Fibroblast of lung (primary cell): Measurements from ENCODE around the gene STIM1. TPM values are rescaled to one million over a fixed set of nuclear protein-coding genes. Genes with fewer than 3 reads are reported as not detected.

Experiments used
- DNase-seq, 2 donors: peaks; one replicate each; pipeline versions ENCODE4 v3.0.0 to v3.0.0-alpha.2; 2010; ENCODE audit warnings: low read depth in 2 of 2
- H2AFZ ChIP-seq: 2 replicates; pipeline ENCODE4 v1.5.1; 2012; ENCODE audit warnings: low read length, control low read depth, inconsistent platforms
- H3K27ac ChIP-seq: 2 replicates; pipeline ENCODE4 v1.5.1; 2011; ENCODE audit warnings: low read length, control low read depth; ENCODE audit not compliant: insufficient read depth
- H3K27me3 ChIP-seq: 2 replicates; pipeline ENCODE4 v1.5.1; 2011; ENCODE audit warnings: mild to moderate bottlenecking, low read length; ENCODE audit not compliant: control insufficient read depth, insufficient read depth
- H3K36me3 ChIP-seq: 2 replicates; pipeline ENCODE4 v1.5.1; 2011; ENCODE audit warnings: low read length; ENCODE audit not compliant: control insufficient read depth, insufficient read depth
- H3K4me1 ChIP-seq: 2 replicates; pipeline ENCODE4 v1.5.1; 2011; ENCODE audit warnings: low read length; ENCODE audit not compliant: control insufficient read depth, insufficient read depth; ENCODE audit errors: extremely low read depth
- H3K4me2 ChIP-seq: 2 replicates; pipeline ENCODE4 v1.5.1; 2011; ENCODE audit warnings: low read length, control low read depth; ENCODE audit not compliant: insufficient read depth; ENCODE audit errors: extremely low read depth
- H3K4me3 ChIP-seq, 4 experiments: fragments of 200-600 bp in 1 of 4; sonication (generic) in 1 of 4; replicated peaks in 1 of 4; 2 replicates each; pipeline ENCODE4 v1.5.1; 2011 to 2016; ENCODE audit warnings: low read length in 4 of 4, low read depth in 3 of 4, mild to moderate bottlenecking in 3 of 4, control low read depth in 2 of 4, inconsistent platforms in 1 of 4, mixed read lengths in 1 of 4; ENCODE audit not compliant: insufficient read depth in 1 of 4; ENCODE audit errors: control extremely low read depth in 1 of 4
- H3K79me2 ChIP-seq: 2 replicates; pipeline ENCODE4 v1.5.1; 2012; ENCODE audit warnings: mild to moderate bottlenecking, low read length, inconsistent platforms; ENCODE audit not compliant: control insufficient read depth, insufficient read depth
- H3K9ac ChIP-seq: 2 replicates; pipeline ENCODE4 v1.5.1; 2011; ENCODE audit warnings: mild to moderate bottlenecking, low read length, control low read depth; ENCODE audit not compliant: insufficient read depth
- H3K9me3 ChIP-seq: 2 replicates; pipeline ENCODE4 v1.5.1; 2012; ENCODE audit warnings: low read depth, low read length; ENCODE audit not compliant: control insufficient read depth, insufficient read depth
- H4K20me1 ChIP-seq: 2 replicates; pipeline ENCODE4 v1.5.1; 2011; ENCODE audit warnings: low read length; ENCODE audit not compliant: control insufficient read depth, insufficient read depth; ENCODE audit errors: extremely low read depth
- CTCF ChIP-seq, 2 donors: IDR thresholded peaks in 1 of 2; conservative IDR thresholded peaks in 1 of 2; 1 replicate in 1 of 2; 2 replicates in 1 of 2; pipeline ENCODE4 v1.5.1; 2011 to 2012; ENCODE audit warnings: low read length in 2 of 2, control low read depth in 1 of 2, inconsistent platforms in 1 of 2, low read depth in 1 of 2, mild to moderate bottlenecking in 1 of 2
- EZH2 ChIP-seq: IDR thresholded peaks from 2 replicates; pipeline ENCODE4 v1.5.1; 2012; ENCODE audit warnings: low read length, control low read depth, mild to moderate bottlenecking; ENCODE audit errors: missing control alignments
- polyA plus RNA-seq, 2 donors: library from polyadenylated mRNA; depleted of rRNA in 1 of 2; stranded (reverse) in 1 of 2; unstranded in 1 of 2; fragments of >200 nt; gene quantifications; 2 replicates each; pipeline ENCODE4 v1.2.1, GENCODE V29; 2011 to 2012; ENCODE audit warnings: missing spikeins in 1 of 2
- total RNA-seq: library from RNA; depleted of rRNA; stranded (reverse); fragments of >200 nt; gene quantifications from 2 replicates; pipeline ENCODE4 v1.2.1, GENCODE V29; 2014

The STIM1 gene
- total and polyA plus RNA-seq, 2 donors (not counting 1 experiment from before 2014, with no cell fraction given) = 38.1 to 44.6 TPM

DNA sequence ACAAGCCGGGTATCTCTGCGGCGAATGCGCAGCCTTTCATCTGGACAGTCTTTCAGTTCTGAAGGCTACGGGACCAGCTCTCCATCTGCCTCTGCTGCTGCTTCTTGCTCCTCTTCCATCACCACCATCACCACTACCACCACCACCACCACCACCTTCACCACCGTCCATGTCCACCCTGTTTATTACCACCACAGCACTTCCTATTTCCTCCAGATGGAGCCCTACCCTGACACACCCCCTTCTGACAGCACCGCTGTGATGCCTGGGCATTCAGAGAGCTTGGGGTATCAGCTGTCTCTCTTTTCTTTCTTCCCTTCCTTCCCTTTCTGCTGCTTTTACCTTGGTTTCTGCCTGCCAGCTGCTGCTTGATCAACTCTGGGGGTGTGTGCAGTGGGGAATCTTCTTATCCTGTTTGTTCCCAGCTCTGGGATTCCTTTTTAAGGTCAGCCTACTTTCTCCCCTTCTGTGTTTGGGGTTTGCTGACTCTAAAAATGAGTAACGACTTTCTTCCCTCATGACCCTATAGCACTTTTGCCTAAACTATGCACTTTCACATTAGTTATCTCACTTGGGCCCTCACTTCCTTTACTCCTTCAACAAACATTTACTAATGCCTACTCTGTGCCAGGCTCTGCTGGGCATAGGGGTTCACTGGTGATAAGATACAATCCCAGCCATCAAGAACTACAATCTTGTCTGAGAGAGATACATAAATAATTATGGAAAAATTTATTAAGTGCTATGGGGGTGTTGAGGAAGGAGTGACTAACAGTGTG lies 231.3 kb downstream of the STIM1 start:
- H3K4me1 ChIP-seq = no peaks in the 10 kb centered on the region
- no peak for DNase-seq
- no peak for TF ChIP-seq CTCF (conservative IDR thresholded peaks at IDR 0.05 in 1 of 2, IDR thresholded peaks at IDR 0.05 in 1 of 2; ENCODE audit: low read depth in 1 of 2, low read length in 2 of 2)
- TF ChIP-seq EZH2 = no peak
- no peak overlapping the region for H3K4me2 ChIP-seq
- no peak overlapping the region for H3K9ac ChIP-seq
- no peak overlapping the region for H3K4me3 ChIP-seq
- H2AFZ ChIP-seq = no peak overlapping the region
- peaks cover 2% of the 10 kb centered on the region for H3K36me3 ChIP-seq
- no peaks in the 10 kb centered on the region for H3K79me2 ChIP-seq
- no peaks in the 10 kb centered on the region for H3K9me3 ChIP-seq
- H4K20me1 ChIP-seq = no peaks in the 10 kb centered on the region
- H3K27me3 ChIP-seq = no peaks in the 10 kb centered on the region
- no peak overlapping the region for H3K27ac ChIP-seq

DNA sequence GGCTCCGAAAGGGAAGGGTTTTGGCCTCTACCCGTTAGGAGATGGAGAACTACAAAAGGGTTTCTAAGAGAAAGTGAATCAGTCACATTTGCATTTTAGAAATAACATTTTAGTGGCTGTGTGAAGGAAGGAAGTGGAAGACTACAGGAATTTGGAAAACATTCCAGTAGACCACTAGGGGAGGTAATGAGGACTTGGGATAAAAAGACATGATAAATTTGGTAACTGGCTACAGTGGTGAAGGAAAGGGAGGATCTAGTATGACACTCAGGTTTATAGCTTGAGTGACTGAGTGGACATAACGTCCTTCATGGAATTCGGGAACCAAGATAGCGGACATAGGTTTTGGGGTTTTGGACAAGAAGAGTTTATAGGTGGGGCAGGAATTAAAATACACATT lies 232.1 kb downstream of the STIM1 start:
- DNase-seq = peak in 1 of 2 donors; percentile 47
- H3K4me3 ChIP-seq = no peak overlapping the region
- H3K9ac ChIP-seq = no peak overlapping the region
- no peaks in the 10 kb centered on the region for H4K20me1 ChIP-seq
- no peaks in the 10 kb centered on the region for H3K4me1 ChIP-seq
- no peaks in the 10 kb centered on the region for H3K9me3 ChIP-seq
- H3K27ac ChIP-seq = no peak overlapping the region
- TF ChIP-seq CTCF (conservative IDR thresholded peaks at IDR 0.05 in 1 of 2, IDR thresholded peaks at IDR 0.05 in 1 of 2; ENCODE audit: low read depth in 1 of 2, low read length in 2 of 2) (peak in 1 of 2 donors; percentile 28), EZH2 (no peak)
- H3K27me3 ChIP-seq = no peaks in the 10 kb centered on the region
- peaks cover 2% of the 10 kb centered on the region for H3K36me3 ChIP-seq
- H3K79me2 ChIP-seq = no peaks in the 10 kb centered on the region
- H2AFZ ChIP-seq = no peak overlapping the region
- no peak overlapping the region for H3K4me2 ChIP-seq

- H3K9me3 ChIP-seq = no peaks in the 10 kb centered on the region
- H2AFZ ChIP-seq = no peak overlapping the region
- no peak for DNase-seq
- TF ChIP-seq CTCF (conservative IDR thresholded peaks at IDR 0.05 in 1 of 2, IDR thresholded peaks at IDR 0.05 in 1 of 2; ENCODE audit: low read depth in 1 of 2, low read length in 2 of 2) (no peak), EZH2 (no peak)
- no peaks in the 10 kb centered on the region for H4K20me1 ChIP-seq
- no peak overlapping the region for H3K4me3 ChIP-seq
- H3K9ac ChIP-seq = no peak overlapping the region
- H3K27ac ChIP-seq = no peak overlapping the region
- H3K36me3 ChIP-seq = no peaks in the 10 kb centered on the region
- H3K79me2 ChIP-seq = peaks cover 3% of the 10 kb centered on the region
- no peak overlapping the region for H3K4me2 ChIP-seq
- no peaks in the 10 kb centered on the region for H3K27me3 ChIP-seq
- H3K4me1 ChIP-seq = no peaks in the 10 kb centered on the region
Measured at GRCh38 chr11:4090258-4090657, 234.8 kb downstream of the STIM1 start.
